K562 (cell line): ENCODE results near the gene FYB1. TPM values are rescaled to one million over a fixed set of nuclear protein-coding genes. Genes with fewer than 3 reads are reported as not detected.
A peak's percentile ranks its signal among the peaks of the same experiment; 100 is the strongest.
"Not testable (repeated sequence)": the region's sequence is repeated elsewhere in the genome, so short reads cannot be mapped to it uniquely, and the experiment has no call there.

Experiments
- ATAC-seq: fragments of 200-7000 bp; cut with Tn5 transposase; 3 replicates; pipeline ENCODE4 v1.9.1; 2020; ENCODE audit warnings: moderate library complexity
- BruUV-seq: library from RNA; stranded (reverse); fragments of 400-500 nt; replicated peaks from 2 replicates; lab custom pipeline; 2021; lab: Mats Ljungman, UMichigan
- CTCF ChIA-PET: fragments of 300-600 bp; formaldehyde crosslinking; extraction: SDS; loops from one replicate; lab custom pipeline; 2021; ENCODE audit warnings: low intra/inter-chr PET ratio; lab: Yijun Ruan, JAX
- POLR2A ChIA-PET: fragments of 300-600, 350-650 bp; sonication (Branson Sonifier 250); formaldehyde crosslinking; extraction: SDS; loops from one replicate; lab custom pipeline; 2021; ENCODE audit warnings: antibody characterized with exemption, inconsistent platforms; lab: Yijun Ruan, JAX
- DNase-seq, 4 experiments: peaks; one replicate each; pipeline versions ENCODE4 v3.0.0 to v3.0.0-alpha.2; 2011 to 2018; ENCODE audit warnings: low spot score in 3 of 4, mixed read lengths in 3 of 4; ENCODE audit errors: extremely low read depth in 1 of 4
- FAIRE-seq: peaks from 2 replicates; lab custom pipeline; 2011; peaks lifted over from hg19 to GRCh38; lab: Jason Lieb, UNC
- H2AFZ ChIP-seq: 2 replicates; pipeline ENCODE4 v1.6.0; 2011; ENCODE audit warnings: low read depth, low read length, control low read depth, inconsistent platforms
- H3K27ac ChIP-seq: fragments of 200-600 bp; 3 replicates; pipeline ENCODE4 v1.8.0; 2011; ENCODE audit warnings: low read depth, mild to moderate bottlenecking, control low read depth, inconsistent platforms, low read length, moderate library complexity, mixed read lengths; ENCODE audit errors: extremely low read depth
- H3K27me3 ChIP-seq, 2 experiments: fragments of 300-600 bp in 1 of 2; 2 replicates in 1 of 2; 3 replicates in 1 of 2; pipeline versions ENCODE4 v1.6.0 to v1.8.0; 2011; ENCODE audit warnings: inconsistent platforms in 2 of 2, low read length in 2 of 2, mild to moderate bottlenecking in 1 of 2, mixed read lengths in 1 of 2, moderate library complexity in 1 of 2; ENCODE audit not compliant: control insufficient read depth in 2 of 2, insufficient read depth in 2 of 2
- H3K36me3 ChIP-seq: fragments of 300-600 bp; 3 replicates; pipeline ENCODE4 v1.8.0; 2011; ENCODE audit warnings: mild to moderate bottlenecking, low read length, inconsistent platforms; ENCODE audit not compliant: control insufficient read depth, insufficient read depth
- H3K4me1 ChIP-seq, 2 experiments: fragments of 200-600 bp in 1 of 2; replicated peaks in 1 of 2; 2 replicates in 1 of 2; 3 replicates in 1 of 2; pipeline versions ENCODE4 v1.5.1 to v1.8.0; 2011; ENCODE audit warnings: inconsistent platforms in 2 of 2, low read length in 2 of 2, mild to moderate bottlenecking in 1 of 2, mixed read lengths in 1 of 2, moderate library complexity in 1 of 2; ENCODE audit not compliant: control insufficient read depth in 2 of 2, insufficient read depth in 2 of 2
- H3K4me2 ChIP-seq: 2 replicates; pipeline ENCODE4 v1.6.1; 2011; ENCODE audit warnings: low read length, control low read depth, inconsistent platforms, mixed read lengths; ENCODE audit not compliant: insufficient read depth
- H3K4me3 ChIP-seq: fragments of 200-600 bp; sonication (generic), shearing (Covaris generic); 2 replicates; pipeline ENCODE4 v1.5.1; 2016; ENCODE audit warnings: control low read depth, inconsistent platforms
- H3K79me2 ChIP-seq: fragments of 200-600 bp; 3 replicates; pipeline ENCODE4 v1.8.0; 2011; ENCODE audit warnings: low read length, inconsistent platforms; ENCODE audit not compliant: control insufficient read depth, insufficient read depth
- H3K9ac ChIP-seq, 2 experiments: 2 replicates each; pipeline versions ENCODE4 v1.6.0 to v1.6.1; 2011; ENCODE audit warnings: low read depth in 2 of 2, low read length in 2 of 2, control low read depth in 1 of 2, inconsistent platforms in 1 of 2, mild to moderate bottlenecking in 1 of 2, mixed read lengths in 1 of 2; ENCODE audit not compliant: insufficient read depth in 1 of 2
- H3K9me1 ChIP-seq: one replicate; pipeline ENCODE4 v1.6.0; 2011; ENCODE audit warnings: inconsistent platforms, mild to moderate bottlenecking, low read length, moderate library complexity; ENCODE audit not compliant: control insufficient read depth, insufficient read depth
- H3K9me3 ChIP-seq: replicated peaks from 2 replicates; pipeline ENCODE4 v1.5.1; 2011; ENCODE audit warnings: low read depth, low read length, inconsistent platforms; ENCODE audit not compliant: control insufficient read depth, insufficient read depth
- H4K20me1 ChIP-seq: replicated peaks from 2 replicates; pipeline ENCODE4 v1.6.1; 2011; ENCODE audit warnings: low read length, inconsistent platforms, mixed read lengths; ENCODE audit not compliant: control insufficient read depth, insufficient read depth
- HDAC1 ChIP-seq, 2 experiments: fragments of 450-650 bp; IDR thresholded peaks; 2 replicates each; pipeline ENCODE4 v1.6.1; 2016 to 2017; ENCODE audit warnings: inconsistent platforms in 1 of 2, mild to moderate bottlenecking in 1 of 2, moderate library complexity in 1 of 2
- NELFE ChIP-seq: IDR thresholded peaks from 2 replicates; pipeline ENCODE4 v1.6.1; 2011; ENCODE audit warnings: mild to moderate bottlenecking; ENCODE audit not compliant: insufficient read depth, insufficient read length
- ZNF830 ChIP-seq: fragments of 250-450 bp; sonication (Bioruptor Pico); IDR thresholded peaks from 2 replicates; pipeline ENCODE4 v1.5.0; 2021; ENCODE audit warnings: mild to moderate bottlenecking
- whole genome bisulfite sequencing: fragments of 100-300 bp; shearing (Covaris generic); methylation state at CpG from one replicate; pipeline ENCODE4 v1.1.6; 2016; ENCODE audit warnings: low coverage, mixed read lengths; ENCODE audit not compliant: insufficient coverage; ENCODE audit errors: missing lambda C conversion rate; 5-methylcytosine and 5-hydroxymethylcytosine counted together
- in situ Hi-C: fragments of 300-500 bp; cut with MboI; formaldehyde crosslinking; loops from 4 replicates; pipeline ENCODE4 v1.15.0; 2018; ENCODE audit warnings: inconsistent platforms, mixed read lengths
- intact Hi-C: fragments of 100-400 bp; cut with micrococcal nuclease; formaldehyde crosslinking; loops from 2 replicates; pipeline ENCODE4 v1.14.2; 2022
- polyA plus RNA-seq, 8 experiments: library from polyadenylated mRNA; depleted of rRNA in 4 of 8; stranded (reverse) in 5 of 8; unstranded in 3 of 8; fragments of >200 nt; fragmentation: Nextera tagmentation in 2 of 8; fragmentation: Illumina TruSeq in 1 of 8; extraction: Ambion mirVana in 2 of 8; extraction: Trizol in 1 of 8; gene quantifications; 2 replicates each; pipeline versions ENCODE4 v1.2.1 to v1.2.3, GENCODE V29; 2011 to 2014; ENCODE audit warnings: inconsistent platforms in 1 of 8, missing spikeins in 1 of 8
- total RNA-seq, 7 experiments: library from RNA; depleted of rRNA in 6 of 7; stranded (reverse); fragments of >200 nt in 6 of 7; fragmentation: Illumina TruSeq in 2 of 7; extraction: Trizol in 2 of 7; gene quantifications; 2 replicates each; pipeline versions ENCODE4 v1.2.1 to v1.2.3, GENCODE V29; 2011 to 2021; ENCODE audit warnings: low replicate concordance in 1 of 7

The FYB1 gene
- total and polyA plus RNA-seq, 9 of the 15 experiments (the other 6 are each of a cell fraction or from before 2014, with no cell fraction given), result 4.7 to 31.5 (median 9.7) TPM

DNA sequence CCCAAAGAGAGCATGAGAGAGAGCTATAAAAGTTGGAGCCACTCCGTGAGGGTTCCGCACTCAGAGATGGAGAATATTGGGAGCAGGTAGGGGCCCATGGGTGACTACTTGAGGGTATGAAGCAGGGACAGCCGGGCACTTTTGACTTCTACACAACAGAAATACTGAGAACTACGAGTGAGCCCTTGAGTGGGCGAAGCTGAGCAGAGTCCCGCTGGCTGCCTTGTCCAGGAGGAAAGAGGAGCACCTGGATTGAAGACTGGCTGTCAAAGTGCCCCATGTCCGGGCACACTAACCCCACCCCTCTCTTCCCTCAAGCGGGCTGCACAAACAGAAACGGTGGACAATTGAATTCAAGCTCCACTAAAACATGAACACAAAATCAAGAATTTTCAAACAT is 33.6 kb downstream of the FYB1 start:
- FAIRE-seq (no peak), ATAC-seq (no peak), DNase-seq (no peak)
- H3K27ac ChIP-seq, result no peak overlapping the region
- ChIA-PET CTCF (no interaction called here), POLR2A (interaction anchor here (0.8 to 1.3 kb wide), 2 partner anchors 8 to 271 kb away, joined by 3 read pairs; no protein-coding TSS in a partner anchor)
- H3K4me1 ChIP-seq, result peaks cover 6 to 44% of the 10 kb centered on the region in 2 experiments; a peak in 4 of 5 replicates
- no peak overlapping the region; a peak in 1 of 4 replicates for H3K9ac ChIP-seq
- H2AFZ ChIP-seq, result peak overlapping the region; percentile 25; the same call in 1 of the 2 replicates
- no peaks in the 10 kb centered on the region for H3K9me1 ChIP-seq
- in situ Hi-C loops (no loop called here), intact Hi-C loops (no loop called here)
- H3K36me3 ChIP-seq, result no peaks in the 10 kb centered on the region
- H3K4me3 ChIP-seq, result no peak overlapping the region
- no peaks in the 10 kb centered on the region for H4K20me1 ChIP-seq
- no peaks in the 10 kb centered on the region for H3K9me3 ChIP-seq
- H3K79me2 ChIP-seq, result no peaks in the 10 kb centered on the region; the same call in 2 of the 3 replicates
- no TSS peak for BruUV-seq
- no peaks in the 10 kb centered on the region for H3K27me3 ChIP-seq
- TF ChIP-seq NELFE (no peak), ZNF830 (CRISPR knock-in tag) (no peak)
- no peak overlapping the region for H3K4me2 ChIP-seq
- 88% methylated on average over 9 of the region's 9 CpGs for WGBS

DNA sequence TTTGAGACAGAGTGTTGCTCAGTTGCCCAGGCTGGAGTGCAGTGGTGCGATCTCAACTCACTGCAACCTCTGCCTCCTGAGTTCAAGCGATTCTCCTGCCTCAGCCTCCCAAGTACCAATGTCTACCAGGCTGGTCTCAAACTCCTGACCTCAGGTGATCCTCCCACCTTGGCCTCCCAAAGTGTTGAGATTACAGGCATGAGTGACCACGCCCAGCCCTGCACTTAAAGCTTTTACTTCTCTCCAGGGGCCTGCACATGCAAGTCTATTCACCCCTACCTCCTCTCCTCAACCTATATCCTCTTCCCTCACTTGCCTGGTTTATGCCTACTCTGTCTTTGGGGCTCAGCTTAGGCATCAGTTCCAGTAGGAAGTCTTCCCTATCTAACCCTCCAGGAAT is 39.8 kb downstream of the FYB1 start:
- in situ Hi-C loops, result not testable (repeated sequence)

More for the DNA sequence above, 39.8 kb downstream of the FYB1 start:
- POLR2A ChIA-PET, result interaction anchor here (1.0 to 1.4 kb wide), 3 partner anchors 13 to 107 kb away, joined by 3 read pairs; no protein-coding TSS in a partner anchor
- intact Hi-C loops, H3K4me3 ChIP-seq, H3K79me2 ChIP-seq, H2AFZ ChIP-seq, H3K27me3 ChIP-seq, H3K36me3 ChIP-seq, H3K9me3 ChIP-seq, CTCF ChIA-PET, BruUV-seq, H4K20me1 ChIP-seq, H3K27ac ChIP-seq, DNase-seq, H3K9ac ChIP-seq, ATAC-seq, H3K4me2 ChIP-seq, FAIRE-seq, H3K9me1 ChIP-seq: not testable (repeated sequence)
- 25% methylated on average over 3 of the region's 3 CpGs for WGBS
- peaks cover 20 to 52% of the 10 kb centered on the region in 2 experiments for H3K4me1 ChIP-seq
- TF ChIP-seq HDAC1 (IDR thresholded peaks at IDR 0.05), result 0 out of 4 replicates have a peak, but pooled peaks of 1 of the 2 experiments have one; percentile 32
